HG03045 (cell line): ENCODE results near the gene HMG20A.

ENCODE experiments used
- ATAC-seq: cut with Tn5 transposase; IDR thresholded peaks from one replicate; pipeline ENCODE4 v1.9.1; 2021; ENCODE audit warnings: mild to moderate bottlenecking, moderate library complexity; ENCODE audit not compliant: unreplicated experiment

HMG20A gene

GRCh38 chr15:77532067-77532710 is 111.5 kb downstream of the HMG20A start:
- no peak for ATAC-seq

GRCh38 chr15:77532846-77533245 is 112.2 kb downstream of the HMG20A start:
- no peak for ATAC-seq

- ATAC-seq, result no peak
Measured at GRCh38 chr15:77533578-77534430, 113.1 kb downstream of the HMG20A start.
